ENCODE measurements around the gene SULT4A1. TPM values are rescaled to one million over a fixed set of nuclear protein-coding genes. Genes with fewer than 3 reads are reported as not detected.

Gene SULT4A1
- total RNA-seq, 6 experiments from 2014 or later = not detected

DNA sequence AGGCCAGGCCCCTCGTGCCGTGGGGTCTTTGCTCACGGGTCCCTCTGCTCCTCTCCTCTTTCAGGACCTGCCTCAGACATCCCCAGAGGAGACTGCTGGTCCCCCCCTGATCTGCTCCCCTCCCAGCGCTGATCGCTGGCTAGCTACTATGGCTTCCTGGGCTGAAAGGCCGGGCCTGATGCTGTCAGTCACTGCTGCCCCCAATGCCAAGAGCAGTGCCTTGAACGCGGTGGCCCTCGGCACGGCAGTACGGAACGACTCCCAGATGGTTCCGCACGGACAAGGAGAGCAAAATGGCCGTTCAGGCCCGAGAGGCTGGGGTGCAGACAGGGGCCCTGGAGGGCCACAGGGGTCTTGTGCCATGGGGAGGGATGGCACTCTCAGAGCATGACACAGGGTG lies 21.5 kb downstream of the SULT4A1 start:
- Mint-ChIP-seq H3K36me3 (ENCODE audit: low read depth) (no peaks in the 10 kb centered on the region), H3K9me3 (no peaks in the 10 kb centered on the region), H3K4me3 (no peak overlapping the region), H3K27ac (no peak overlapping the region), H3K27me3 (ENCODE audit: insufficient read depth) (peaks cover 49% of the 10 kb centered on the region), H3K4me1 (ENCODE audit: low read depth) (no peaks in the 10 kb centered on the region)
- no peak for DNase-seq
- TF ChIP-seq, protein P1, sequence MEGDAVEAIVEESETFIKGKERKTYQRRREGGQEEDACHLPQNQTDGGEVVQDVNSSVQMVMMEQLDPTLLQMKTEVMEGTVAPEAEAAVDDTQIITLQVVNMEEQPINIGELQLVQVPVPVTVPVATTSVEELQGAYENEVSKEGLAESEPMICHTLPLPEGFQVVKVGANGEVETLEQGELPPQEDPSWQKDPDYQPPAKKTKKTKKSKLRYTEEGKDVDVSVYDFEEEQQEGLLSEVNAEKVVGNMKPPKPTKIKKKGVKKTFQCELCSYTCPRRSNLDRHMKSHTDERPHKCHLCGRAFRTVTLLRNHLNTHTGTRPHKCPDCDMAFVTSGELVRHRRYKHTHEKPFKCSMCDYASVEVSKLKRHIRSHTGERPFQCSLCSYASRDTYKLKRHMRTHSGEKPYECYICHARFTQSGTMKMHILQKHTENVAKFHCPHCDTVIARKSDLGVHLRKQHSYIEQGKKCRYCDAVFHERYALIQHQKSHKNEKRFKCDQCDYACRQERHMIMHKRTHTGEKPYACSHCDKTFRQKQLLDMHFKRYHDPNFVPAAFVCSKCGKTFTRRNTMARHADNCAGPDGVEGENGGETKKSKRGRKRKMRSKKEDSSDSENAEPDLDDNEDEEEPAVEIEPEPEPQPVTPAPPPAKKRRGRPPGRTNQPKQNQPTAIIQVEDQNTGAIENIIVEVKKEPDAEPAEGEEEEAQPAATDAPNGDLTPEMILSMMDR (IDR thresholded peaks at IDR 0.05) = no peak

DNA sequence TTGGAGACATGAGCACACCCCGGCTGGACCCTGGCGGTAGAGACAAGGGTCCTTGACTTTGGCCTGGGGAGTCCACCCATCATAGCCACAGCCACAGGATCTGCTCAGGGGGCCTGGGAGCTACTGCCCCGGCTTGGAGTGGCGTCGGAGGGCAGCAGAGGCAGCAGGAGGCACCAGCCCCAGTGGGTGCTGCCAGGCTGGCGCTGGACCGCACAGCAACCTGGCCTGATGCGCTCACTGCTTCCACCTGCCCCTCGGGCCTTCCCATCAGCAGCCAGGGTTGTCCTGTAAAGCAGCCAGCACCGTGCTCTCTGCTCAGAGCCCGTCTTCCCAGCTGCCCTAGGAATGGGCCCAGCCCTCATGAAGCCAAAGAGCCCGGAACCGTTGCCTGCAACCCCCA lies 21.9 kb downstream of the SULT4A1 start:
- no peaks in the 10 kb centered on the region for H3K4me1 Mint-ChIP-seq (ENCODE audit: low read depth)
- peaks cover 51% of the 10 kb centered on the region for H3K27me3 Mint-ChIP-seq (ENCODE audit: insufficient read depth)
- H3K4me3 Mint-ChIP-seq = no peak overlapping the region
- no peaks in the 10 kb centered on the region for H3K9me3 Mint-ChIP-seq
- no peaks in the 10 kb centered on the region for H3K36me3 Mint-ChIP-seq (ENCODE audit: low read depth)
- no peak overlapping the region for H3K27ac Mint-ChIP-seq
- TF ChIP-seq, protein P1 (IDR thresholded peaks at IDR 0.05) = no peak
- no peak for DNase-seq

DNA sequence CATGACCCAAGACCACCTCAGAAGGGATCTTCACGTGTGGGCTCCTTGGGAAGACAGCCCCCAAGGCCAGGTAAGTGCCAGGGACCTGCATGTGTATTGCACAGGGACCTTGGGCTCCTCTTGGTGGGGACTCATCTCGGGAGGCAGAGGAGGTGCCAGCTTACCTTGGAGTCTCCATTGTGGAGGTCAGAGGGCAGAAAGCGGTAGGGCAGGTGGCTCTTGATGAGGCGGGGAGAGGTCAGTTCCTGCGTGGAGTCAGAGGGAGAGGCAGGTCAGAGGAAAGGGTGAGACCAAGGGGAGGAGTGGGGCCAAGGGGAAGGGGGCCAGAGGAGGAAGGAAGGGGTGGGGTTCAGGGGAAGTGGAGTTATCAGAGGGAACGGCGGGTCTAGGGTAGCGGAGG lies 22.5 kb downstream of the SULT4A1 start:
- H3K36me3 Mint-ChIP-seq (ENCODE audit: low read depth) = no peaks in the 10 kb centered on the region
- no peak overlapping the region for H3K4me3 Mint-ChIP-seq
- H3K4me1 Mint-ChIP-seq (ENCODE audit: low read depth) = no peaks in the 10 kb centered on the region
- no peaks in the 10 kb centered on the region for H3K9me3 Mint-ChIP-seq
- DNase-seq = no peak
- H3K27ac Mint-ChIP-seq = no peak overlapping the region
- H3K27me3 Mint-ChIP-seq (ENCODE audit: insufficient read depth) = peaks cover 51% of the 10 kb centered on the region
- TF ChIP-seq, protein P1 (IDR thresholded peaks at IDR 0.05) = no peak

DNA sequence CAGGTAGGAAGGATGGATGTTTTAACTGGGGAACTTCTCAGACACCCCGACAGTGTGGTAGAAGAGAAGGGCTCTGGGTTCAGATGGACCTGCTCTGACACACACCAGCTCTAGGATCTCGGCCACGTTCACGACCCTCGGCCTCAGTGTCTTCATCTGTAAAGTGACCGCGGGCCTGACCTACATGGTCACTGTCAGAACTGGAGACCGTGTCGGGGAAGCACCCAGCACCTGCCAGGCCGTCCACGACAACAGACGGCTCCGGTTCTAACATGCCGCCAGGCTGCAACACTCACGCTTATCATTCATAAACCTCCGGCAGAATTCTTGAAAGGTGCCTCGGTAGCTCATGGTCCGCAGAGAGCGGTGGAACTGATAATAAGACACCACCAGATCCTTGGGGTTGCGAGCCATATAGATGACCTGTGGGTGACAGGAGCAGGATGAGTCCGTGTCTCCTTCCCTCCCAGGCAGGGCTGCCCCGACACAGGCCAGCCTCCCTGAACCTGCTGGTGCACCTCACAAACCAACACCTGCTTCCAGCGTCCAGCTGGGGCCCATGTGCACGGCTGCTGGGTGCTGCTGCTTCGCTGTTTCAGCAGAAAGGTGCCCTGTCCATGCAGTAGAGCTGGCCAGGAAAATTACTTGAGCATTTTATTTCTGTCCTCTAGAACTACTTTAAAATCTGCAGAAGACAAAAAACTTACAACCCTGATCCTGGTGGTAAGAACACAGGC lies 23.6 kb downstream of the SULT4A1 start:
- Mint-ChIP-seq H3K36me3 (ENCODE audit: low read depth) (no peaks in the 10 kb centered on the region), H3K27ac (no peak overlapping the region), H3K4me3 (no peak overlapping the region), H3K4me1 (ENCODE audit: low read depth) (no peaks in the 10 kb centered on the region), H3K9me3 (no peaks in the 10 kb centered on the region), H3K27me3 (ENCODE audit: insufficient read depth) (peaks cover 47% of the 10 kb centered on the region)
- DNase-seq = no peak
- TF ChIP-seq, protein P1 (IDR thresholded peaks at IDR 0.05) = no peak

DNA sequence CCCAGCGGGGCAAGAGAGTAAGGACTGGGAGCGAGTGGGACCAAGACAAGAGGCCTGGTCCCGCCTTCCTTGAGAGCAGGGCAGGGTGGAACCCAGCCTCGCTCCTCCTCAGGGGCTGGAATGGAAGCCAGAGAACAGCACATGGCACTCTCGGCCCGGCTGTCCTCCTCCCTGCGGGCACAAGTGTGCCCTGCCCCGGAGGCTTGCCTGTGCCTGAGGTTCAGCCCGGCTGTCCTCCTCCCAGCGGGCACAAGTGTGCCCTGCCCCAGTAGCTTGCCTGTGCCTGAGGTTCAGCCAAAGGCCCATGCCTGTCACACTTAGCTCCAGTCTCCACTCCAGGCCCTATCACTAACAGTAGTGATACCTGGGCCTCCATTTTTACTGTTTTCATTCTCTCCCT lies 24.2 kb downstream of the SULT4A1 start:
- peaks cover 41% of the 10 kb centered on the region for H3K27me3 Mint-ChIP-seq (ENCODE audit: insufficient read depth)
- no peaks in the 10 kb centered on the region for H3K36me3 Mint-ChIP-seq (ENCODE audit: low read depth)
- no peaks in the 10 kb centered on the region for H3K9me3 Mint-ChIP-seq
- no peak overlapping the region for H3K27ac Mint-ChIP-seq
- H3K4me3 Mint-ChIP-seq = no peak overlapping the region
- no peaks in the 10 kb centered on the region for H3K4me1 Mint-ChIP-seq (ENCODE audit: low read depth)
- DNase-seq = no peak
- TF ChIP-seq, protein P1 (IDR thresholded peaks at IDR 0.05) = no peak

Measured in HFFc6 (cell line).